Muscle of leg (tissue), 9 donors: ENCODE data around the gene PABPN1L. TPM values are rescaled to one million over a fixed set of nuclear protein-coding genes. Genes with fewer than 3 reads are reported as not detected.

Source experiments
- polyA plus RNA-seq, 8 donors: library from polyadenylated mRNA; unstranded; fragments of 120-200 nt; gene quantifications; one replicate each; pipeline versions ENCODE4 v1.2.1 to v1.2.3, GENCODE V29; 2013; ENCODE audit warnings: inconsistent platforms in 1 of 8, low replicate concordance in 1 of 8; ENCODE audit not compliant: insufficient read length in 8 of 8, insufficient read depth in 1 of 8
- total RNA-seq: library from RNA; stranded (reverse); fragments of 120-200 nt; gene quantifications from one replicate; pipeline ENCODE4 v1.2.4, GENCODE V29; 2013

PABPN1L gene
- total and polyA plus RNA-seq, 9 donors: 0.04 to 0.39 (median 0.14) TPM; not detected in 3

Other genes with a start within 250 kb of the PABPN1L start
- gene IL17C, start 228.1 kb downstream of the PABPN1L start, total RNA-seq: not detected
- gene IL17C, start 228.1 kb downstream of the PABPN1L start, polyA plus RNA-seq: not detected
- 67.0 TPM for gene CYBA, start 215.6 kb downstream of the PABPN1L start, total RNA-seq
- 10 to 100 TPM; 41.9 to 69.3 (median 49.0) TPM for gene CYBA, start 215.6 kb downstream of the PABPN1L start, polyA plus RNA-seq
- 27.9 TPM for gene MVD, start 203.6 kb downstream of the PABPN1L start, total RNA-seq
- gene MVD, start 203.6 kb downstream of the PABPN1L start, polyA plus RNA-seq: 10 to 100 TPM; 26.9 to 45.2 (median 35.5) TPM
- gene SNAI3, start 180.2 kb downstream of the PABPN1L start, total RNA-seq: 7.0 TPM
- gene SNAI3, start 180.2 kb downstream of the PABPN1L start, polyA plus RNA-seq: 10 to 100 TPM in 1 of 8 donors, 1 to 10 TPM in 7; 3.8 to 11.8 (median 7.4) TPM
- gene RNF166, start 160.3 kb downstream of the PABPN1L start, total RNA-seq: 17.6 TPM
- gene RNF166, start 160.3 kb downstream of the PABPN1L start, polyA plus RNA-seq: 10 to 100 TPM; 13.9 to 21.8 (median 18.4) TPM
- 9.5 TPM for gene CTU2, start 160.2 kb downstream of the PABPN1L start, total RNA-seq
- 10 to 100 TPM; 12.2 to 17.0 (median 13.5) TPM for gene CTU2, start 160.2 kb downstream of the PABPN1L start, polyA plus RNA-seq
- gene PIEZO1, start 81.4 kb downstream of the PABPN1L start, total RNA-seq: 49.3 TPM
- gene PIEZO1, start 81.4 kb downstream of the PABPN1L start, polyA plus RNA-seq: 10 to 100 TPM; 48.6 to 75.6 (median 63.6) TPM
- gene CDT1, start 62.9 kb downstream of the PABPN1L start, total RNA-seq: 2.7 TPM
- 10 to 100 TPM in 7 of 8 donors, 1 to 10 TPM in 1; 7.6 to 17.3 (median 14.1) TPM for gene CDT1, start 62.9 kb downstream of the PABPN1L start, polyA plus RNA-seq
- gene APRT, start 54.7 kb downstream of the PABPN1L start, total RNA-seq: 78.6 TPM
- gene APRT, start 54.7 kb downstream of the PABPN1L start, polyA plus RNA-seq: 10 to 100 TPM; 61.2 to 83.0 (median 65.9) TPM
- gene GALNS, start 9.7 kb downstream of the PABPN1L start, total RNA-seq: 9.8 TPM
- 10 to 100 TPM; 15.0 to 28.5 (median 21.0) TPM for gene GALNS, start 9.7 kb downstream of the PABPN1L start, polyA plus RNA-seq
- 52.1 TPM for gene TRAPPC2L, start 9.5 kb downstream of the PABPN1L start, total RNA-seq
- 10 to 100 TPM; 47.6 to 67.5 (median 52.2) TPM for gene TRAPPC2L, start 9.5 kb downstream of the PABPN1L start, polyA plus RNA-seq
- gene CBFA2T3, start 110.5 kb upstream of the PABPN1L start, total RNA-seq: 3.8 TPM
- 10 to 100 TPM; 13.2 to 23.0 (median 18.6) TPM for gene CBFA2T3, start 110.5 kb upstream of the PABPN1L start, polyA plus RNA-seq
- gene ACSF3, start 227.2 kb upstream of the PABPN1L start, total RNA-seq: 18.4 TPM
- 10 to 100 TPM; 13.4 to 18.6 (median 16.6) TPM for gene ACSF3, start 227.2 kb upstream of the PABPN1L start, polyA plus RNA-seq